GM18909 (cell line): ENCODE data around the gene ANKH.
"Not testable (repeated sequence)": the region's sequence is repeated elsewhere in the genome, so short reads cannot be mapped to it uniquely, and the experiment has no call there.

Source experiments
- ATAC-seq: cut with Tn5 transposase; IDR thresholded peaks from one replicate; pipeline ENCODE4 v1.9.1; 2021; ENCODE audit warnings: mild to moderate bottlenecking; ENCODE audit not compliant: unreplicated experiment, poor library complexity

The ANKH gene

DNA sequence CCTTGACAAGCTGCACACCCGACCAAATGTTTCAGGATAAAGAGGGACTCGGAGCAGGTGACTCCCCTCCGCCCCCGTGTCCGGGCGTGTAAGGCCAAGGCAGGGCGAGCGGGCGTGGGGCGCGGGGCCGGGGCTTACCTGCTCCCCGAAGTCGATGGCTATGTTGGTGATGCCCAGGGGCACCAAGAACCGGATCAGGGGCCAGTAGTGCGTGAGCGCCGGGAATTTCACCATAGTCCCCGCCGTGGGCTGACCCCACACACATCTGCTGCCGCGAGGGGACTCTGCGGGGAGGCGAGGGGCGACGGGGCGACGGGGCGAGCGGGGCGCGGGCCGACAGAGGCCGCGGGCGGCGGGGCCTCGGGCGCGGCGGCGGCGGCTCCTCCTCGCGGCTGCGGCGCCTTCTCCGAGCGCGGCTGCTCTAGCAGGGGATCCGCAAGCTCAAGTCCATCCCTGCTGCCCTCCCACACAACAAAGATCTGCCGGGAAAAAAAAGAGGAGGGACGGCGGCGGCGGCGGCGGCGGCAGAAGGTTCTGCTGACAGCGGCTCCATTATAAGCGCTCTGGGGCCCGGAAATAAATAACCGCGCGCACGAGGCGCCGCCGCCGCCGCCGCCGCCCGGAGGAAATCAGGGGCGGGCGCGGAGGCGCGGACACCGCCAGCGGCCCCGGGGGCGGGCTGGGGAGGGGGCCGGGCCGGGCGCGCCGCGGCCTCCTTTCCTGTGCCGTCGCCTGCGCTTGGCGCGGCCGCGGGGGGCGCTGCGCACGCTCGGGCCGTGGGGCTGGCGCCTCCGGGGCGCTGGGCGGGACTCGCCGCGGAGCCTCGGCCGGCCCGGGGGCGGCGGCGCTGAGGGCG, at the start of gene ANKH:
ANKH (minus strand) TSS at position 565 of the 856 bp plus-strand sequence; CDS start at position 234, 331 bp downstream.
- peak; percentile 93 for ATAC-seq

DNA sequence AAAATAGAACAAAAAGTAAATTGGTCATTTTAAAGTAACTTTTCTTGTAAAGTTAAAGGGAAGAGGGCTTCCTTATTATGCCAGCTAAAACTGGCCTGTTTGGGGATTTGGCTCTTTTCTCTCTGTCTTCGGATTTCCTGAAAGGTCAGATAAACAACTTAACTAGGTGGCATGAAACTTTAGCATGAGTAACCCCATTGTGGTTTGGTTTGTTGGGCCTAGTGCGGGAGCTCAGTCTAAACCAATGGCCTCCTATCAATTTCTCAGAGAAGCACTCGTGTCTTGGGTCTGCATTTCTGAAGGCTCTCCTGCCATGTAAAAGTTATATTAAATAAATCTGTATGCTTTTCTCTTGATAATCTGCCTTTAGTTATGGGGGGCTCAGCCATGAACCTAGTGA, 48.5 kb upstream of the ANKH start:
- no peak for ATAC-seq

DNA sequence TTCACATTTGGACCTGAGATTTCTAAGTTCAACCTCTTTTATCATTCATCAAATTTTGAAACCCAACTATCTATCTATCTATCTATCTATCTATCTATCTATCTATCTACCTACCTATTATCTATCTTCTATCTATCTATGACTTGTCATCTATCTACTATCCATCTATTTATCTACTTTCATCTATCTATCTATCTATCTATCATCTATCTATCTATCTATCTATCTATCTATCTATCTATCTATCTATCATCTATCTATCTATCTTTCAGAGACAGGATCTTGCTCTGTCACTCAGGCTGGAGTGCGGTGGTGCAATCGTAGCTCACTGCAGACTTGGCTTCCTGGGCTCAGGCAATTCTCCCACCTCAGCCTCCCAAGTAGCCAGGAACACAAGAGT, 47.5 kb upstream of the ANKH start:
- ATAC-seq = not testable (repeated sequence)

DNA sequence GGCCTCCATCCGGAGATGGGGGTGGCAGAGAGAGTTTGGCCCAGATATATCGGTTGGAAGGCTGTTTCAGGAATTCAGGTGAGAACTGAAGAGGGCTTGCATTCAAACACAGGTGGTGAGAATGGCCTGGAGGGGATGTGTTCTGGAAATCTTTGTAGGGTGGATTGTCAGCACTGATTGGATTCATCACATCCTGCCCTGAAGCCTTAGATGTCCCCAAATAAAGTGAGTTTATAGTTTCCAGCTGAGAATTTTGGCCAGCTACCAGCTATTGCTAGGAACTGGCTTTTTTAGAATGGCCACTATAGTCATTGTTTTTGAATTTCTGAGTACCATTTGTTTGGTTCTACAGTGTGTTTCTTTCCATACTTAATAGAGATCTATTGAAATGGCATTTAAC, 46.1 kb upstream of the ANKH start:
- no peak for ATAC-seq

DNA sequence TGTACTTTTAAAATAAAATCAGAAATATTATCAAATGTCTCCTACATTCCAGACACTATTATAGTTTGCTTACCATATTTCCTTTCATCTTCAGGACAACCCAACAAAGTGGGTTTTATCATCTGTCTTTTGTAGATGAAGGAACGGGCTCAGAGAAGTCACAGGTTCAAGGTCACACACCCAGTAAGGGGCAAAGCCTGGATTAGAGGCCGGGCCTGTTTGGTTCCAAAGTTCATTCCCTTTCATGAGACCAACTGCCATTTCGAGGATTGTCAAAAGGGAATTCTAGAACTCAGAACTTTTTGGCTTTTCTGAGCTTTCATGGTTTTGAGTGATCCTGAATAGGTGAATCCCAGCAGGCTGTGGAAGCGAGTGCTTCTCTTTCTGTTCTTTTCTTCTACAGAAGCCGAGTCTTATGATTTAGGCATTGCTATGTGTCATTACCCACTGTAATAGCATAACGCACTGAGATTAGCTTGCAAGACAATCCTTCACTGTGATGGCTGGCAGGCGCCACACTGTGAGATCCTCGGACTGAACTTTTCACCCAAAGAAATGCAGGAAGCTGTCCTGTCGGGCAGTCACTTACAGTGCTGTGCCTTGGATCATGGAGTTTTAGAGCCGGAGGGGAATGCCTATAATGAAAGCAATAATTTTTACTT, 43.8 kb upstream of the ANKH start:
- ATAC-seq = no peak

DNA sequence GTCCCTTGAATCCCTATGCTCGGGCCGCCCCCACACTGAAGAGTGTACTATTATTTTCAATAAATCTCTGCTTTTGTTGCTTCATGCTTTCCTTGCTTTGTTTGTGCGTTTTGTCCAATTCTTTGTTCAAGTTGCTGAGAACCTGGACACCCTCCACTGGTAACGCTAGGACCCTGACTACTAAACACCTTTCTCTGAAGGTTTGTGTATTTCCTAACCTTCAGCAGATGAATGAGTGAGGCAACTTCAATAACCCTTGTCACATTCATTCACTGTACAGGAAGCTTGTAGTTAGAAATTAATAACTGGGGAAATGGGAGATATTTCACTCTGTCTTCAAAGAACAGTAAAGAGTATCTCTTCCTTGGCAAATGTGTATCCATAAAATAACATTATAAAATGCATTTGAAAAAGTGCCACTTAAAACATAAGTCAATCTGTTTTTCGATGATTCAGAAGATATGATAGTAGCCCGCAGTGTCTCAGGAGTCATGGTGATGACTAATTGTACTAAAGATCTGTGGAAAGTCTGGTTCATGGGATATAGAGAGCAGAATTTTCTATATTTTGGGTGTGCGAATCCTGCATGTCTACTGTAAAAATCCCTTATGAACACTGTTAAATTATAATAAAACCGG, 43.2 kb upstream of the ANKH start:
- no peak for ATAC-seq

DNA sequence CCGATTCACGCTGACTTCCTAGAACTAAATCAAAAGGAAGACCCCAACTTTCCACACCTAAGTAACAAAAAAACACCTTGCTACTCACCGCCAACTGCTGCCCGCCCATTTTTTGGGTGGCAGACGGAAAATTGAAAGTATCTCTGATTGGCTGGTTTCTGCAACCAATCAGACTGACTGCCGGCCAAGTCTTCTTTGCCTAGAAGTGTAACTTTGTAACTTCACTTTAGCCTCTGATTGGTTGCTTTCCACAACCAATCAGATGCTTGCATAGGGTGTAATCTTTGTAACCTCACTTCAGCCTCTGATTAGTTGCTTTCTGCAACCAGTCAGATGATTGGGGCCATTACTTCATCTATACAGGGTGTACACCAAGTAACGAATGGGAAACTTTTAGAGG, 42.6 kb upstream of the ANKH start:
- ATAC-seq = no peak

DNA sequence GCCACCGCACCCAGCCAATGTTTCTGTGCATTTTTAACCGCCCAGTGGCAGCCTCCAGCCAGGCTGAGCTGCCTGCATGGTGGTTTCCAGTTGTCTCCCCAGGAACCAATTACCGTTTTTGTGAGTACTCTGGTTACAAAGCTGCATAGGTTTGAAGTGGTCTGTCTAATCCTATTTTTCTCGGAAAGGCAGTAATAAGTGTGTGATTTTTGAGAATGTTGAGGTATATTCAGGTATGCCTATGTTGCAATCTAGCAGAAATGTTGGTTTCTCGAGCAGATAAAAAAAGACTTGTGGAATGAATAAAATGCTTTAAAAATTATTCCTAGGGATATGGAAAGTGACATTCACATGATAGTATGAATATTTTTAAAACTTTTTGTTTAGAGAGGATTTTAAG, 41.5 kb upstream of the ANKH start:
- no peak for ATAC-seq

DNA sequence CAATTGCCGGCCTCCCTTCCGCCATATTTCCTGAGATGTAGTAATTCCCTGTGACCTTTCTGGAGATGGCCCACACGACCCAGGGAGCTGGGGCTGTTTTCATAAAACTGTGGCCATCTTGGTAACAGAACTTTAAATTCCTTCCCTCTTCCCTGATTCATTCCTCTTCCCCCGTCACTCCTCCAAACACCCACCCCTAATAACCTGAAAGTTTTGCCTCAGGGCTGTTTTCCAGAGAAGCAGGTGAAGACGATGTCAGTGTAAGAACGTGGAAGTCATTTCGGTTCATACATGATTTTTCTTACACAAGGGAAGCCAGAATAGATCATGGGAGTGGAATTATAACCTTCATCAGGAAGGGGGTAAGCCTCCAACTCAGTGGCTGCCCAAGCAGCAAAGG, 40.6 kb upstream of the ANKH start:
- ATAC-seq = no peak

DNA sequence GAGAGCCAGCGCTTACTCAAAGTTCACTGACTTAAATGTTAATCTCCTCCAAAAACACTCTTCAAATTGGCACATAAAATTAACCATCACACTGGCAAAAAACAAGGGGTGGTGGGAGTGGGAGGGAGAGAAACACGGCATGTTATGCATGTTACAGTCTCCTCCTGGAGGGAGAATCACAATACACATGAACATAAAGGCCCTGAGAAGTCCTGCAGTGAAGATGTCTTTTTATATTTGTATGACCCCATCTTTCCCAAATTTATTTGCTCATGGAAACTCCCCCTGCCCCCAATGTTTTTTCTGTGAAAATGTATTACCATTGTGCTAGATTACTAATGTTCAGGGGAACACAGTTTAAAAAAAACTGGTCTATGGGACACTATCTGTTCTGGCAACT, 37.8 kb upstream of the ANKH start:
- no peak for ATAC-seq

DNA sequence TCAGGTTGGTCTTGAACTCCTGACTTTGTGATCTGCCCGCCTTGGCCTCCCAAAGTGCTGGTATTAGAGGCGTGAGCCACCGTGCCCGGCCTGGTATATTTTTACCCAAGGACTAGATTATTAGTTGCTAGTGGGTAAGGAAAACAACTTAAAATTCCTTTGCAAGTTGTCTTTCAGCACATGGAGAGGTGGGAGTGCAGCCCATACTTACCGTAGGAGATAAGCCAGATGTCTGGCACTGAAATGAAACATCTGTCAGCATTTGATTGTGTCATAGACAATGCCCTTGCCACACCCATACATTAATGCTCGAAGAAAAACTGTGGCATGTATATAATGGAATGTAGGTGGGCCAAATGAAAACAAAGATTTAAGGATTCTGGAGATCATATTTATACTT, 36.6 kb upstream of the ANKH start:
- no peak for ATAC-seq

DNA sequence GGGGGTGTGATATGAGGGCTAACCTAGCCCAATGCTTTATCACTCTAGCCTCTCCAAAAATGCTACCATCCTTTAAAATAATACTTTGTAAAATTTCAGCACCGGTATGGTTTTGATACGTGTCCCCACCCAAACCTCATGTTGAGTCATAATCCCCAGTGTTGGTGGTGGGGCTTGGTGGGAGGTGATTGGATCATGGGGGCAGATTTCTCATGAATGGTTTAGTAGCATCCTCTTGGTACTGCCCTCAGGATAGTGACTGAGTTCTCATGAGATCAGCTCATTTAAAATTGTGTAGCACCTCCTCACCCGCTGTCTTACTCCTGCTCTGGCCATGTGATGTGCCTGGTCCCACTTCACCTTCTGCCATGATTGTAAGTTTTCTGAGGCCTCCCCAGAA, 35.0 kb upstream of the ANKH start:
- no peak for ATAC-seq

DNA sequence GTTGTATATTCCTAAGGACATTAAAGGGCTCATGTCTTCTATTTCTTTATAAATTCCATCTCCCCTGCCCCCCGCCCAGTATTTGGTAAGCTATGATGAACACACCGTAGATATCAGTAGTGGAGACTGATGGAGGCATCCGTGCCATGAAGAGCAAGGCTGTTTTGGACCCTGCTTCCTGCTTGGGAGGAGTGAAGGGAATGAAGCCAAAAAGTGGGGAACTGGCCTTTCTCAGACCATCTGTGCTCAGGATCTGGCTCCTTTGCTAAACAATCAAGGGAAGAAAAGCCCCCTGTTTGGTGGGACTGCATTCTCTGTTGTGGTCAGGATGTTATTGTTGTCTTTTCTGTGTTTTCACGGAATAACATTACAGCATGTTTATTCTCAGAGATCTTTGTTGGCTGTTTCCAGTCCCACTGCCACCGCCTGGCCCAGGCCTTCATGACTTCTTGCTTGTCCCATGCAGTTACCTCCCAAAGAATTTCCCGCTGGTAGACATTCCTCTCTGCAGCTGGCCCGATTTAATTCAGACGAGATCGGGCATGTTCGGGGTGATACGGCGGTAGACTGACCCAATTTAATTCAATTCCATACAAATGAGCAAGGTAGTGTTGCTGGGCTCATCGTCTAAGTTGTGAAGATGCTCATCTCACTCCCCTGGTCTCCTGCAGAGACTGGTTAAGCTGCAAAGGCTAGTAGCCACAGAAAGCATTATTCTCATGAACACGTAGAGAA, 31.4 kb upstream of the ANKH start:
- ATAC-seq = no peak

DNA sequence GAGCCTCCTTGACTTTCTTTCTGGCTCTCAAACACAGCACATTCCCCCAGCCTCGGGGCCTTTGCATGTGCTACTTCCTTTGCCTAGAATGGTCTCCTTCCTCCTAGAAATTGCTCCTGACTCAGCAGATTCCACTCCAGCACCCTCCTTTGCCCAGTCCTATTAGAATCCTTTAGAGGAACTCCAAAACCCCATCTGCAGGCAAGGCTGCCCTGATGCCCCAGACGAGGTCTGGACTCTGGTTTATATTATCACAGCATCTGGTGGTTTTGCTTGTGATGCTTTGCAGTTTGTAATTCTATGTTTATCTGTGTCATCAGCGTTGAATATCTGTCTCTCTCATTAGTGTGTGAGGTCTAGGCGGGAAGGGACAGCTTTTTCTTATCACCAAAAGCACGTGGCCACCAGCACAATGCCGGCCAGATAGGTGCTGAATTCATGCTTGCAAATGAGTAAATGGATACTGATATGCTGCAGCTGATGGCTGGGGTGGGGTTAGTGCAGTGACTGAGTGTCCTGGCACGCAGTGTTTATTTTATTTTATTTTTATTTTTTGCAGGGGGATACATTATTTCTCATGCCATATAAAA, 30.0 kb upstream of the ANKH start:
- ATAC-seq = no peak

DNA sequence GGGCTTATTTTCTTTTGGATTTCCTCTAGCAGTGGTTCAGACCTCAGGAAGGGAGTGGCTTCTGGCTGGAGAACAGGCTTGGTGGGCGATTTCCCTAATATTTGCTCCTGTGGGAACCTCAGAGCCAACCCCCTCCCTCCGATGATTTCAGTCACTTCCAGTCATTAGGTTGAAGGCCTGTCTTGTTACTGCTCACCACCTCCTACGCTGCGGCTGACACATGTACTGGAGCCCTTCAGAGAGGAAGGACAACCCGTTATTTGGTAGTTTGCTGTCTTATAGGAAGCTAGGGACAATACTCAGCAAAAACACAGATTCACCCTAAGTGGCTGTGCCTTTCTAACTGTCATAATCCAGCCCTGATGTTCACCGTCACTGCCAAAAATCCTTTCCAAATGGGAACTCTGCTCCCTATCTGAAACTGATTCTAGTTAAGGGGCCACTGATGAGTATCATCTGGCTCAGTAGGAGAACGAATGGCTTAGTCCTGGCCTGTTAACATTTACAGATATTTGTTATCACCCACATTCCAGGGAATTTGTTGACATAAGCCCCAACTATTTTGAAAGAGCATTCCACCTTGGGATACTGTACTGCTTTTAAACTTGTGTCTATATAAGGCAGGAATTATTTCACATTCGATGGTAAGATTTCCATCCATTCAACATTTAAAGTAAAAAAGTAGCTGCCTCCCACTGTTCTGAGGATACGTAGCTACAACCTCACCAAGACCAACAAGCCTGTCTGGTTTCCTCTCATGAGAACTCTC, 29.3 kb upstream of the ANKH start:
- ATAC-seq = no peak

DNA sequence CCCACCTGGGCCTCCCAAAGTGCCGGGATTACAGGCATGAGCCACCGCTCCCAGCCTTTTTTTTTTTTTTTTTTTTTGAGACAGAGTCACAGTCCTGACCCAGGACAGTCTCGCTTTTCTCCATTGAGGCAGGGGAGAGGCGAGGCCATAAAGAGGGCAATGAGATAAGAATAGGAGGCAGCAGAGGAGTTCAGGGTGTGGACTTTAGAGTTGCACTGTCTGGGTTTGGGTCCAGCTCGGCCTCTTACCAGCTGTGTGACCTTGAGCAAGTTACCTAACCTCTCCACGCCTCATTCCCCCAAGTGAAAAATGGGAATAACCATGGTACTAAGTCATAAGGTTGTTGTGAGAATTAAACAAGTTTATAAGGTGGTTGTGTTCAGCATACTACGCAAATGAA, 24.6 kb upstream of the ANKH start:
- no peak for ATAC-seq

DNA sequence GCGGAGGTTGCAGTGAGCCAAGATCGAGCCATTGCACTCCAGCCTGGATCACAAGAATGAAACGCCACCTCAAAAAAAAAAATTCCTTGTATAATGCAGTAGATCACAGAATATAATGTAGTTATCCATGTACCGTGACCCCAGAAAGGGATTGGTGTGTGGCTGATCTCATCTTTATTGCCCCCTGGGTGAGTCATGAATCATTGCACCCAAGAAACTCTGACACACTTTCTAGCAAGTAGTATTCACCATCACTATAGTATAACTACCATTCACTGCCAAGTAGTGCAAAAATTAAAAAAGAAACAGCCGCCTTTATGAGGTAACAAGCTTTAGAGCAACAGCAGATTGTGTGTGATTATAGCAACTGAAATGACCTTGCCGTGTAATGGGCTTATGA, 23.7 kb upstream of the ANKH start:
- no peak for ATAC-seq

DNA sequence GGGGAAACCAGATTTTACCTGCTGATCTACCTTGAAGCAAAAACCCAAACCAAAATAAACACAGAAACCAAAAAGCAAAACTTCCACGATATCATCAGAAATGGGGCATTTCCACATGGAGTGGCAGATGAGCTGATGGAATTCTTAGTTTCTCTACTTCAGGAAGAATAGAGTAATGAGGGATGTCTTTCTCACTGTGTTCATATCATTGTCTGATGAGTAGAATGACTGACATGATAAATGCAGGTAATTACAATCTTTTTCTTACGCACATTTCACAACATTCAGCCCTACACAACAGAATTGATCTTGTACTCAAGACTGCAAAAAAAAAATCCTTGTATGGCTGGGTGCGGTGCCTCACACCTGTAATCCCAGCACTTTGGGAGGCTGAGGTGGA, 23.2 kb upstream of the ANKH start:
- no peak for ATAC-seq

DNA sequence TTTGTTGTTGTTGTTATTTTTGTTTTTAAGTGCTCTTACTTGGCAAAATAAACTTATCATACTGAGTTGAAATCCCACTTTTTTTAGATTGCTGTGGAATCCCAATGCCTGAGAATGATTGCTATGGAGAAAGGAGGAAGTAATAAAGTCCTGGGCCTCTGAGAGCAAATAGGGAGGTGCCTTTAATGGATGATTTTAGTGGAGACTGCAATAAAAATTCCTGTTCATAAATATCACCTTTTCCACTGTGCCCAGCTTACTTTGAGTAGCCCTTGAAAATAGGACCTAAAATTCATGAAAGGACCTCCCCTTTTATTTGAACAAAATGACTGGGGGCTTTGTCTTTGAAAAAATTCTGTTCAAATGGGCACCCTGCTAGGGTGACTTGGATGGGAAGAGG, 21.8 kb upstream of the ANKH start:
- ATAC-seq = no peak

DNA sequence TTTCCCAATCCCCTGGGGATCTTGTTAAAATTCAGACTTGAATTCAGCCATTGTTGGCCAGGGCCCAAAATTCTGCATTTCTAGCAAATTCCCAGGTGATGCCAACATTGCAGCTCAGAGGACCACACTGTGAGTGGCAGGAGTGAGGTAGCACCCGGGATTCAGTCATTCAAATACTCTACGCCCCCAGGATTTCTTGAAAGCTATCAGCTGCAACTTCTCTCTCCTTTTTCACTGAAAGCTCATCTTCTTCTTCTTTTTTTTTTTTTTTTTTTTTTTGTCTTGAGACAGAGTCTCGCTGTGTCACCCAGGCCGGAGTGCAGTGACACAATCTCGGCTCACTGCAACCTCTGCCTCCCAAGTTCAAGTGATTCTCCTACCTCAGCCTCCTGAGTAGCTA, 19.3 kb upstream of the ANKH start:
- no peak for ATAC-seq
